B cell (primary cell): ENCODE data around the gene CALN1. TPM values are rescaled to one million over a fixed set of nuclear protein-coding genes. Genes with fewer than 3 reads are reported as not detected.

ENCODE experiments used
- ATAC-seq: fragments of 200-7000 bp; cut with Tn5 transposase; one replicate; pipeline ENCODE4 v1.10.0; 2021; ENCODE audit warnings: low read depth, mild to moderate bottlenecking, moderate number of reproducible peaks, moderate library complexity
- CTCF ChIA-PET: fragments of 350-600 bp; sonication (Branson Sonifier 250); formaldehyde crosslinking; loops from one replicate; lab custom pipeline; 2021; ENCODE audit warnings: antibody characterized with exemption, inconsistent platforms; lab: Charles Lee
- POLR2A ChIA-PET: fragments of 350-600 bp; sonication (Branson Sonifier 250); formaldehyde crosslinking; loops from one replicate; lab custom pipeline; 2021; ENCODE audit warnings: antibody characterized with exemption; lab: Charles Lee
- DNase-seq: peaks from one replicate; pipeline ENCODE4 v3.0.0; 2013
- H2AFZ ChIP-seq: 2 replicates; pipeline ENCODE4 v1.6.1; 2012; ENCODE audit warnings: mild to moderate bottlenecking, low read depth, low read length; ENCODE audit not compliant: insufficient read depth, poor library complexity, severe bottlenecking
- H3K27ac ChIP-seq, 2 donors: 1 replicate in 1 of 2; 2 replicates in 1 of 2; pipeline ENCODE4 v1.5.1; 2012 to 2013; ENCODE audit warnings: low read length in 2 of 2, mild to moderate bottlenecking in 2 of 2, moderate library complexity in 1 of 2
- H3K27me3 ChIP-seq, 4 experiments: fragments of 200-600 bp in 1 of 4; sonication (generic) in 1 of 4; replicated peaks in 1 of 4; 1 replicate in 2 of 4; 2 replicates in 2 of 4; pipeline versions ENCODE4 v1.6.1 to v1.7.0; 2013 to 2016; ENCODE audit warnings: low read length in 3 of 4, mild to moderate bottlenecking in 2 of 4, mixed read lengths in 1 of 4, moderate library complexity in 1 of 4; ENCODE audit not compliant: insufficient read depth in 4 of 4, control insufficient read depth in 3 of 4; ENCODE audit errors: control extremely low read depth in 1 of 4
- H3K36me3 ChIP-seq, 2 experiments: replicated peaks in 1 of 2; 1 replicate in 1 of 2; 2 replicates in 1 of 2; pipeline versions ENCODE4 v1.6.1 to v1.7.1; 2013; ENCODE audit warnings: low read length in 1 of 2; ENCODE audit not compliant: insufficient read depth in 2 of 2, control insufficient read depth in 1 of 2; ENCODE audit errors: control extremely low read depth in 1 of 2, extremely low read depth in 1 of 2
- H3K4me1 ChIP-seq, 2 donors: fragments of 200-600 bp in 1 of 2; sonication (generic) in 1 of 2; 1 replicate in 1 of 2; 2 replicates in 1 of 2; pipeline versions ENCODE4 v1.5.1 to v1.6.1; 2013 to 2017; ENCODE audit warnings: low read length in 2 of 2; ENCODE audit not compliant: control insufficient read depth in 2 of 2, insufficient read depth in 2 of 2
- H3K4me2 ChIP-seq: replicated peaks from 2 replicates; pipeline ENCODE3; 2012; ENCODE audit warnings: mild to moderate bottlenecking, low read depth, low read length; ENCODE audit not compliant: poor library complexity, severe bottlenecking
- H3K4me3 ChIP-seq, 5 experiments: fragments of 200-600 bp in 1 of 5; sonication (generic) in 1 of 5; 1 replicate in 3 of 5; 2 replicates in 2 of 5; pipeline versions ENCODE4 v1.5.1 to v1.7.0; 2011 to 2016; ENCODE audit warnings: low read length in 4 of 5, mild to moderate bottlenecking in 4 of 5, low read depth in 2 of 5, control low read depth in 1 of 5, moderate library complexity in 1 of 5; ENCODE audit not compliant: insufficient read depth in 1 of 5; ENCODE audit errors: control extremely low read depth in 1 of 5, extremely low read depth in 1 of 5
- H3K79me2 ChIP-seq: fragments of 200-600 bp; sonication (generic); one replicate; pipeline ENCODE4 v1.6.0; 2016; ENCODE audit warnings: low read length; ENCODE audit not compliant: control insufficient read depth, insufficient read depth
- H3K9ac ChIP-seq: fragments of 200-600 bp; sonication (generic); 2 replicates; pipeline ENCODE4 v1.6.1; 2017; ENCODE audit warnings: mild to moderate bottlenecking, low read length, moderate library complexity
- H3K9me3 ChIP-seq, 3 donors: one replicate each; pipeline versions ENCODE4 v1.6.1 to v1.7.1; 2013; ENCODE audit warnings: low read length in 2 of 3; ENCODE audit not compliant: control insufficient read depth in 2 of 3, insufficient read depth in 1 of 3; ENCODE audit errors: control extremely low read depth in 1 of 3
- H4K20me1 ChIP-seq: 2 replicates; pipeline ENCODE4 v1.6.0; 2012; ENCODE audit warnings: mild to moderate bottlenecking, low read length; ENCODE audit not compliant: insufficient read depth, control insufficient read depth, poor library complexity, severe bottlenecking
- H3K27ac Mint-ChIP-seq: one replicate; pipeline ENCODE4 v1.8.0; 2021; ENCODE audit warnings: mixed read lengths
- H3K27me3 Mint-ChIP-seq: one replicate; pipeline ENCODE4 v1.8.0; 2021; ENCODE audit warnings: mixed read lengths
- H3K4me1 Mint-ChIP-seq: one replicate; pipeline ENCODE4 v1.8.0; 2021; ENCODE audit warnings: mixed read lengths
- H3K4me3 Mint-ChIP-seq: one replicate; pipeline ENCODE4 v1.8.0; 2021; ENCODE audit warnings: mixed read lengths
- H3K9me3 Mint-ChIP-seq: one replicate; pipeline ENCODE4 v1.8.0; 2022; ENCODE audit warnings: mixed read lengths; ENCODE audit not compliant: insufficient read depth
- CTCF ChIP-seq: fragments of 200-600 bp; IDR thresholded peaks from one replicate; pipeline ENCODE4 v1.8.0; 2022; ENCODE audit warnings: antibody characterized with exemption, mild to moderate bottlenecking
- EZH2 ChIP-seq: IDR thresholded peaks from 2 replicates; pipeline ENCODE4 v1.6.1; 2012; ENCODE audit warnings: borderline replicate concordance, low read depth, mild to moderate bottlenecking, moderate library complexity, low read length; ENCODE audit not compliant: insufficient read depth, poor library complexity, severe bottlenecking
- WGBS: methylation state at CpG from one replicate; pipeline ENCODE4 v1.1.5; 2013; ENCODE audit warnings: missing lambda C conversion rate; ENCODE audit not compliant: insufficient coverage; 5-methylcytosine and 5-hydroxymethylcytosine counted together
- intact Hi-C: fragments of 100-400 bp; cut with micrococcal nuclease; formaldehyde crosslinking; loops from one replicate; pipeline ENCODE4 v1.10.0; 2022
- polyA plus RNA-seq: library from polyadenylated mRNA; depleted of rRNA; stranded (reverse); fragments of >200 nt; gene quantifications from 2 replicates; pipeline ENCODE4 v1.2.3, GENCODE V29; 2012
- total RNA-seq, 2 donors: library from RNA; stranded (reverse); fragments of 120-200 nt in 1 of 2; gene quantifications; 1 replicate in 1 of 2; 2 replicates in 1 of 2; pipeline versions ENCODE4 v1.2.3 to v1.2.4, GENCODE V29; 2013 to 2022

The CALN1 gene
- total and polyA plus RNA-seq, 2 donors (not counting 1 experiment from before 2014, with no cell fraction given), result not detected

GRCh38 chr7:72334066-72334465 lies 78.1 kb downstream of the CALN1 start:
- Histone ChIP-seq H3K9ac (no peak overlapping the region), H3K27me3 (peaks cover 0 to 15% (median 5%) of the 10 kb centered on the region in 4 experiments), H3K4me2 (no peak overlapping the region), H3K4me1 (no peaks in the 10 kb centered on the region), H3K4me3 (no peak overlapping the region), H4K20me1 (no peaks in the 10 kb centered on the region), H3K79me2 (no peaks in the 10 kb centered on the region), H3K36me3 (no peaks in the 10 kb centered on the region), H3K9me3 (peaks cover 0 to 5% (median 0%) of the 10 kb centered on the region in 3 donors), H2AFZ (no peak overlapping the region), H3K27ac (no peak overlapping the region)
- ATAC-seq, result no peak
- WGBS, result 0% methylated on average over 3 of the region's 6 CpGs
- Mint-ChIP-seq H3K27me3 (peaks cover 39% of the 10 kb centered on the region), H3K4me3 (no peak overlapping the region), H3K4me1 (no peaks in the 10 kb centered on the region), H3K9me3 (no peaks in the 10 kb centered on the region), H3K27ac (no peak overlapping the region)
- TF ChIP-seq CTCF, result no peak
- TF ChIP-seq EZH2, result no peak
- intact Hi-C loops, result no loop called here
- ChIA-PET POLR2A (no interaction called here), CTCF (no interaction called here)
- no peak for DNase-seq

GRCh38 chr7:72326811-72327210 lies 85.3 kb downstream of the CALN1 start:
- no peak overlapping the region for H3K27ac Mint-ChIP-seq
- no peaks in the 10 kb centered on the region for H3K27me3 Mint-ChIP-seq
- no peak for TF ChIP-seq EZH2
- TF ChIP-seq CTCF, result no peak
- Histone ChIP-seq H3K27me3 (no peaks in the 10 kb centered on the region), H3K4me3 (no peak overlapping the region), H3K79me2 (no peaks in the 10 kb centered on the region), H3K36me3 (no peaks in the 10 kb centered on the region), H2AFZ (no peak overlapping the region), H4K20me1 (no peaks in the 10 kb centered on the region), H3K4me1 (no peaks in the 10 kb centered on the region), H3K4me2 (no peak overlapping the region), H3K9me3 (peaks cover 0 to 6% (median 0%) of the 10 kb centered on the region in 3 donors), H3K9ac (no peak overlapping the region), H3K27ac (no peak overlapping the region)
- intact Hi-C loops, result no loop called here
- no peaks in the 10 kb centered on the region for H3K4me1 Mint-ChIP-seq
- DNase-seq (no peak), ATAC-seq (no peak)
- ChIA-PET CTCF (no interaction called here), POLR2A (no interaction called here)
- H3K9me3 Mint-ChIP-seq, result no peaks in the 10 kb centered on the region
- H3K4me3 Mint-ChIP-seq, result no peak overlapping the region
